A549 (cell line): ENCODE data around the gene TMEM132D. TPM values are rescaled to one million over a fixed set of nuclear protein-coding genes. Genes with fewer than 3 reads are reported as not detected.

Source experiments
- ATAC-seq, 2 experiments: fragments of 200-7000 bp in 1 of 2; fragments of >200 bp in 1 of 2; cut with Nextera tagmentation in 1 of 2; cut with Tn5 transposase in 1 of 2; 3 replicates each; pipeline versions ENCODE4 v1.8.0 to v1.9.1; 2018 to 2020; ENCODE audit warnings: mild to moderate bottlenecking in 1 of 2, moderate library complexity in 1 of 2
- CTCF ChIA-PET: fragments of 300-600 bp; sonication (Branson Sonifier 250); formaldehyde crosslinking; extraction: SDS; loops from one replicate; lab custom pipeline; 2021; ENCODE audit warnings: antibody characterized with exemption, inconsistent platforms; lab: Yijun Ruan, JAX
- POLR2A ChIA-PET: fragments of 350-600 bp; formaldehyde crosslinking; extraction: SDS; loops from one replicate; lab custom pipeline; 2021; ENCODE audit warnings: antibody characterized with exemption, inconsistent platforms; lab: Yijun Ruan, JAX
- DNase-seq, 2 experiments: peaks; one replicate each; pipeline versions ENCODE4 v3.0.0 to v3.0.0-alpha.2; 2011 to 2016; ENCODE audit warnings: low read depth in 1 of 2, low spot score in 1 of 2
- FAIRE-seq: peaks from 2 replicates; lab custom pipeline; 2011; peaks lifted over from hg19 to GRCh38; lab: Jason Lieb, UNC
- H3K27ac ChIP-seq, 2 experiments: fragments of >200 bp; sonication (Bioruptor Twin); formaldehyde crosslinking; 3 replicates each; pipeline ENCODE4 v1.5.1; 2016 to 2017
- H3K4me1 ChIP-seq: fragments of >200 bp; sonication (Bioruptor Twin); formaldehyde crosslinking; 3 replicates; pipeline ENCODE4 v1.6.1; 2016
- H3K4me2 ChIP-seq: fragments of >200 bp; sonication (Bioruptor Twin); formaldehyde crosslinking; 3 replicates; pipeline ENCODE4 v1.6.1; 2016
- H3K4me3 ChIP-seq: fragments of >200 bp; sonication (Bioruptor Twin); formaldehyde crosslinking; 3 replicates; pipeline ENCODE4 v1.5.1; 2016
- H3K9me3 ChIP-seq: fragments of >200 bp; sonication (Bioruptor Twin); formaldehyde crosslinking; 3 replicates; pipeline ENCODE4 v1.6.1; 2016
- CBX8 ChIP-seq: fragments of 200-600 bp; sonication (generic); IDR thresholded peaks from 2 replicates; pipeline ENCODE4 v1.6.1; 2016
- CHD4 ChIP-seq: fragments of 200-600 bp; sonication (generic); IDR thresholded peaks from 2 replicates; pipeline ENCODE4 v1.6.1; 2016; ENCODE audit warnings: antibody characterized with exemption, mild to moderate bottlenecking, borderline replicate concordance
- E2F6 ChIP-seq: IDR thresholded peaks from 2 replicates; pipeline ENCODE4 v1.6.1; 2012; ENCODE audit warnings: low read depth, borderline replicate concordance
- EHF ChIP-seq: fragments of 250-450 bp; sonication (Bioruptor Pico); IDR thresholded peaks from 2 replicates; pipeline ENCODE4 v1.5.0; 2020; ENCODE audit warnings: mild to moderate bottlenecking
- ELK1 ChIP-seq: fragments of 150-350 bp; IDR thresholded peaks from 2 replicates; pipeline ENCODE4 v1.6.1; 2014; ENCODE audit warnings: low read depth, mild to moderate bottlenecking, low read length
- EP300 ChIP-seq, 2 experiments: fragments of >200 bp; sonication (Bioruptor Twin); formaldehyde crosslinking; IDR thresholded peaks; 2 replicates in 1 of 2; 3 replicates in 1 of 2; pipeline ENCODE4 v1.6.1; 2016 to 2017
- FOSB ChIP-seq: fragments of 250-450 bp; sonication (Bioruptor Pico); IDR thresholded peaks from 2 replicates; pipeline ENCODE4 v1.5.0; 2020; ENCODE audit warnings: mild to moderate bottlenecking, moderate library complexity
- FOXS1 ChIP-seq: fragments of 250-450 bp; sonication (Bioruptor Pico); IDR thresholded peaks from 2 replicates; pipeline ENCODE4 v1.5.0; 2020; ENCODE audit warnings: mild to moderate bottlenecking, moderate library complexity
- HDAC2 ChIP-seq: fragments of 200-600 bp; sonication (generic); IDR thresholded peaks from 2 replicates; pipeline ENCODE4 v1.6.1; 2016
- HEYL ChIP-seq: fragments of 250-450 bp; sonication (Bioruptor Pico); IDR thresholded peaks from 2 replicates; pipeline ENCODE4 v1.8.0; 2021; ENCODE audit warnings: mild to moderate bottlenecking, moderate library complexity
- HOXA7 ChIP-seq: fragments of 250-450 bp; sonication (Bioruptor Pico); IDR thresholded peaks from 2 replicates; pipeline ENCODE4 v1.5.0; 2020; ENCODE audit warnings: mild to moderate bottlenecking, moderate library complexity
- HOXB5 ChIP-seq: fragments of 250-450 bp; sonication (Bioruptor Pico); IDR thresholded peaks from 2 replicates; pipeline ENCODE4 v1.5.0; 2020; ENCODE audit warnings: mild to moderate bottlenecking, moderate library complexity
- JUNB ChIP-seq: fragments of >200 bp; sonication (Bioruptor Twin); formaldehyde crosslinking; IDR thresholded peaks from 2 replicates; pipeline ENCODE4 v1.6.1; 2016
- KDM1A ChIP-seq: fragments of 200-600 bp; sonication (generic); IDR thresholded peaks from 2 replicates; pipeline ENCODE4 v1.6.1; 2016; ENCODE audit warnings: low read depth, mild to moderate bottlenecking
- NPAS2 ChIP-seq: fragments of 250-450 bp; sonication (Bioruptor Pico); IDR thresholded peaks from 2 replicates; pipeline ENCODE4 v1.8.0; 2022; ENCODE audit warnings: mild to moderate bottlenecking, moderate library complexity, borderline replicate concordance
- PHF8 ChIP-seq: fragments of 200-600 bp; sonication (generic); IDR thresholded peaks from 2 replicates; pipeline ENCODE4 v1.6.1; 2016; ENCODE audit warnings: low read depth, mild to moderate bottlenecking, antibody characterized with exemption, moderate library complexity, borderline replicate concordance
- RARB ChIP-seq: fragments of 250-450 bp; sonication (Bioruptor Pico); IDR thresholded peaks from 2 replicates; pipeline ENCODE4 v1.8.0; 2021; ENCODE audit warnings: mild to moderate bottlenecking, moderate library complexity
- RFX5 ChIP-seq: fragments of 450-650 bp; IDR thresholded peaks from 2 replicates; pipeline ENCODE4 v1.7.1; 2014; ENCODE audit warnings: antibody characterized with exemption, mild to moderate bottlenecking, moderate library complexity
- TP53 ChIP-seq: fragments of 250-450 bp; sonication (Bioruptor Pico); IDR thresholded peaks from 2 replicates; pipeline ENCODE4 v1.5.0; 2021; ENCODE audit warnings: mild to moderate bottlenecking, moderate library complexity
- ZC3H11A ChIP-seq: fragments of 450-650 bp; IDR thresholded peaks from 2 replicates; pipeline ENCODE4 v1.6.1; 2014; ENCODE audit warnings: antibody characterized with exemption, mild to moderate bottlenecking
- ZNF302 ChIP-seq: fragments of 250-450 bp; sonication (Bioruptor Pico); IDR thresholded peaks from 2 replicates; pipeline ENCODE4 v1.9.0; 2021; ENCODE audit warnings: inconsistent platforms, mild to moderate bottlenecking, moderate library complexity
- ZSCAN20 ChIP-seq: fragments of 250-450 bp; sonication (Bioruptor Pico); IDR thresholded peaks from 2 replicates; pipeline ENCODE4 v1.8.0; 2022; ENCODE audit warnings: mild to moderate bottlenecking, moderate library complexity
- polyA plus RNA-seq, 4 experiments: library from polyadenylated mRNA; depleted of rRNA in 3 of 4; stranded (reverse); fragments of >200 nt; fragmentation: RNase III in 1 of 4; extraction: RNeasy Plus Mini Kit Qiagen cat#74134 plus additional on column Dnase treatment in 1 of 4; gene quantifications; 2 replicates in 3 of 4; 3 replicates in 1 of 4; pipeline ENCODE4 v1.2.3, GENCODE V29; 2011 to 2017
- TF ChIP-seq, protein P1 (sequence below): fragments of >200 bp; sonication (Bioruptor Twin); formaldehyde crosslinking; IDR thresholded peaks from 2 replicates; pipeline ENCODE4 v1.6.1; 2016
- TF ChIP-seq, protein P2 (sequence below): fragments of 250-450 bp; sonication (Bioruptor Pico); IDR thresholded peaks from 2 replicates; pipeline ENCODE4 v1.5.0; 2021; ENCODE audit warnings: mild to moderate bottlenecking, moderate library complexity, borderline replicate concordance
- TF ChIP-seq, protein P3 (sequence below): IDR thresholded peaks from 2 replicates; pipeline ENCODE4 v1.6.1; 2012

Gene TMEM132D
- polyA plus RNA-seq, 2 of the 4 experiments (the other 2 are of a cell fraction), result not detected

- TF ChIP-seq ELK1 (no peak), HOXA7 (no peak), HDAC2 (no peak), ZNF302 (CRISPR knock-in tag) (no peak), E2F6 (no peak), KDM1A (no peak), CBX8 (no peak)
- TF ChIP-seq, protein P1, sequence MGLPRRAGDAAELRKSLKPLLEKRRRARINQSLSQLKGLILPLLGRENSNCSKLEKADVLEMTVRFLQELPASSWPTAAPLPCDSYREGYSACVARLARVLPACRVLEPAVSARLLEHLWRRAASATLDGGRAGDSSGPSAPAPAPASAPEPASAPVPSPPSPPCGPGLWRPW, result no peak
These were observed 566.4 kb downstream of the TMEM132D start (continued) for GRCh38 chr12:129337413-129337812.

- H3K4me3 ChIP-seq, result no peak overlapping the region
- no peak overlapping the region for H3K27ac ChIP-seq
- peaks cover 4% of the 10 kb centered on the region; the same call in 1 of the 3 replicates for H3K9me3 ChIP-seq
- no peak overlapping the region for H3K4me2 ChIP-seq
- TF ChIP-seq, protein P2, sequence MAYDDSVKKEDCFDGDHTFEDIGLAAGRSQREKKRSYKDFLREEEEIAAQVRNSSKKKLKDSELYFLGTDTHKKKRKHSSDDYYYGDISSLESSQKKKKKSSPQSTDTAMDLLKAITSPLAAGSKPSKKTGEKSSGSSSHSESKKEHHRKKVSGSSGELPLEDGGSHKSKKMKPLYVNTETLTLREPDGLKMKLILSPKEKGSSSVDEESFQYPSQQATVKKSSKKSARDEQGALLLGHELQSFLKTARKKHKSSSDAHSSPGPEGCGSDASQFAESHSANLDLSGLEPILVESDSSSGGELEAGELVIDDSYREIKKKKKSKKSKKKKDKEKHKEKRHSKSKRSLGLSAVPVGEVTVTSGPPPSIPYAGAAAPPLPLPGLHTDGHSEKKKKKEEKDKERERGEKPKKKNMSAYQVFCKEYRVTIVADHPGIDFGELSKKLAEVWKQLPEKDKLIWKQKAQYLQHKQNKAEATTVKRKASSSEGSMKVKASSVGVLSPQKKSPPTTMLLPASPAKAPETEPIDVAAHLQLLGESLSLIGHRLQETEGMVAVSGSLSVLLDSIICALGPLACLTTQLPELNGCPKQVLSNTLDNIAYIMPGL, result no peak
- TF ChIP-seq HOXB5 (CRISPR knock-in tag) (no peak), RARB (CRISPR knock-in tag) (no peak), NPAS2 (no peak), HEYL (CRISPR knock-in tag) (no peak), FOSB (CRISPR knock-in tag) (no peak), FOXS1 (CRISPR knock-in tag) (no peak), ELK1 (no peak), RFX5 (no peak), ZC3H11A (no peak), PHF8 (no peak), TP53 (CRISPR knock-in tag) (no peak), EHF (CRISPR knock-in tag) (no peak), CBX8 (no peak), CHD4 (no peak), JUNB (no peak), EP300 (IDR thresholded peaks at IDR 0.05) (no peak), ZSCAN20 (CRISPR knock-in tag) (no peak)
- TF ChIP-seq, protein P3, sequence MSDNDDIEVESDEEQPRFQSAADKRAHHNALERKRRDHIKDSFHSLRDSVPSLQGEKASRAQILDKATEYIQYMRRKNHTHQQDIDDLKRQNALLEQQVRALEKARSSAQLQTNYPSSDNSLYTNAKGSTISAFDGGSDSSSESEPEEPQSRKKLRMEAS, result no peak
- H3K4me1 ChIP-seq, result no peaks in the 10 kb centered on the region
- DNase-seq, result no peak
- FAIRE-seq, result no peak
- CTCF ChIA-PET, result no interaction called here
- ATAC-seq, result no peak
- POLR2A ChIA-PET, result no interaction called here
These were observed 568.1 kb downstream of the TMEM132D start for GRCh38 chr12:129335773-129336172.
